HCT116 (cell line): Measurements from ENCODE around the gene FLNC. TPM values are rescaled to one million over a fixed set of nuclear protein-coding genes. Genes with fewer than 3 reads are reported as not detected.

Experiments
- ATAC-seq: fragments of 200-7000 bp; cut with Tn5 transposase; 2 replicates; pipeline ENCODE4 v1.9.1; 2020; ENCODE audit warnings: mild to moderate bottlenecking, moderate library complexity
- BruUV-seq: library from RNA; stranded (reverse); fragments of 400-500 nt; replicated peaks from 2 replicates; lab custom pipeline; 2021; lab: Mats Ljungman, UMichigan
- CTCF ChIA-PET: fragments of 300-600 bp; sonication (Branson Sonifier 250); formaldehyde crosslinking; loops from one replicate; lab custom pipeline; 2021; ENCODE audit warnings: antibody characterized with exemption; lab: Charles Lee
- POLR2A ChIA-PET: fragments of 300-600, 350-600 bp; sonication (Branson Sonifier 250); formaldehyde crosslinking; loops from one replicate; lab custom pipeline; 2021; ENCODE audit warnings: antibody characterized with exemption; lab: Charles Lee
- RAD21 ChIA-PET, 2 experiments: fragments of 300-600 bp; sonication (Branson Sonifier 250); formaldehyde crosslinking; loops; one replicate each; lab custom pipeline; 2023; ENCODE audit warnings: low total read pairs in 2 of 2; ENCODE audit not compliant: uncharacterized antibody in 2 of 2, unreplicated experiment in 2 of 2, low non-redundant PET in 1 of 2; lab: Charles Lee
- DNase-seq: peaks from one replicate; pipeline ENCODE4 v3.0.0-alpha.2; 2010; ENCODE audit warnings: low read depth, low spot score
- H2AFZ ChIP-seq: fragments of 200-600 bp; shearing (Covaris generic), sonication (generic); 2 replicates; pipeline ENCODE4 v1.6.1; 2017; ENCODE audit warnings: low read depth, mixed run types, mixed read lengths, antibody characterized with exemption, low read length; ENCODE audit not compliant: poor library complexity, severe bottlenecking
- H3K27ac ChIP-seq: 2 replicates; pipeline ENCODE4 v1.5.1; 2012; ENCODE audit warnings: low read depth, low read length
- H3K27me3 ChIP-seq: fragments of 200-600 bp; sonication (generic); 2 replicates; pipeline ENCODE4 v1.6.1; 2016; ENCODE audit warnings: mixed run types, low read length, mixed read lengths; ENCODE audit not compliant: insufficient read depth
- H3K36me3 ChIP-seq, 2 experiments: fragments of 200-500 bp in 1 of 2; fragments of 200-600 bp in 1 of 2; sonication (Bioruptor generic) in 1 of 2; sonication (generic) in 1 of 2; 2 replicates each; pipeline versions ENCODE4 v1.5.1 to v1.6.1; 2014 to 2016; ENCODE audit warnings: low read length in 2 of 2, inconsistent platforms in 1 of 2, mixed read lengths in 1 of 2, mixed run types in 1 of 2; ENCODE audit not compliant: insufficient read depth in 2 of 2, control insufficient read depth in 1 of 2
- H3K4me1 ChIP-seq, 2 experiments: fragments of 200-600 bp in 1 of 2; sonication (generic) in 1 of 2; 2 replicates each; pipeline versions ENCODE4 v1.5.1 to v1.6.1; 2012 to 2017; ENCODE audit warnings: low read length in 2 of 2, inconsistent platforms in 1 of 2, mild to moderate bottlenecking in 1 of 2, mixed read lengths in 1 of 2, mixed run types in 1 of 2, moderate library complexity in 1 of 2; ENCODE audit not compliant: insufficient read depth in 2 of 2, control insufficient read depth in 1 of 2
- H3K4me2 ChIP-seq: fragments of 200-600 bp; sonication (generic); 2 replicates; pipeline ENCODE4 v1.6.1; 2017; ENCODE audit warnings: mixed run types, low read length, mixed read lengths
- H3K4me3 ChIP-seq, 2 experiments: fragments of 200-600 bp in 1 of 2; sonication (generic) in 1 of 2; replicated peaks in 1 of 2; 2 replicates each; pipeline ENCODE4 v1.5.1; 2011 to 2016; ENCODE audit warnings: low read length in 2 of 2, control low read depth in 1 of 2, low read depth in 1 of 2, mild to moderate bottlenecking in 1 of 2, mixed read lengths in 1 of 2, mixed run types in 1 of 2
- H3K79me2 ChIP-seq: fragments of 200-600 bp; sonication (generic); 2 replicates; pipeline ENCODE4 v1.6.1; 2017; ENCODE audit warnings: mild to moderate bottlenecking, mixed run types, low read length, moderate library complexity, mixed read lengths; ENCODE audit not compliant: insufficient read depth
- H3K9ac ChIP-seq: fragments of 200-600 bp; sonication (generic); 2 replicates; pipeline ENCODE4 v1.6.1; 2016; ENCODE audit warnings: low read length, mixed read lengths
- H3K9me2 ChIP-seq: fragments of 200-600 bp; sonication (generic), shearing (Covaris generic); 2 replicates; pipeline ENCODE4 v1.6.1; 2017; ENCODE audit warnings: mixed run types, mild to moderate bottlenecking, moderate library complexity; ENCODE audit not compliant: insufficient read depth
- H3K9me3 ChIP-seq, 2 experiments: fragments of 200-500 bp in 1 of 2; fragments of 200-600 bp in 1 of 2; sonication (Bioruptor generic) in 1 of 2; sonication (generic) in 1 of 2; 2 replicates each; pipeline ENCODE4 v1.6.1; 2014 to 2017; ENCODE audit warnings: low read length in 2 of 2, mixed read lengths in 2 of 2, inconsistent platforms in 1 of 2, low read depth in 1 of 2, mild to moderate bottlenecking in 1 of 2, mixed run types in 1 of 2, moderate library complexity in 1 of 2; ENCODE audit not compliant: control insufficient read depth in 1 of 2, insufficient read depth in 1 of 2
- H4K20me1 ChIP-seq: fragments of 200-600 bp; sonication (generic), shearing (Covaris generic); 2 replicates; pipeline ENCODE4 v1.6.1; 2017; ENCODE audit warnings: mixed run types, mild to moderate bottlenecking, moderate library complexity; ENCODE audit not compliant: insufficient read depth
- CBX3 ChIP-seq: IDR thresholded peaks from 2 replicates; pipeline ENCODE4 v1.6.1; 2012; ENCODE audit warnings: low read depth
- CEBPB ChIP-seq: IDR thresholded peaks from 2 replicates; pipeline ENCODE4 v1.6.1; 2012; ENCODE audit warnings: low read depth
- ELF1 ChIP-seq: IDR thresholded peaks from 2 replicates; pipeline ENCODE4 v1.6.1; 2012; ENCODE audit warnings: low read depth, borderline replicate concordance
- EZH2 ChIP-seq: fragments of 200-600 bp; sonication (generic); IDR thresholded peaks from 2 replicates; pipeline ENCODE4 v1.6.1; 2017; ENCODE audit warnings: antibody characterized with exemption, mixed run types
- EZH2phosphoT487 ChIP-seq: fragments of 200-600 bp; IDR thresholded peaks from 2 replicates; pipeline ENCODE4 v1.6.1; 2018; ENCODE audit warnings: antibody characterized with exemption, borderline replicate concordance
- JUND ChIP-seq: IDR thresholded peaks from 2 replicates; pipeline ENCODE4 v1.6.1; 2012
- POLR2A ChIP-seq: IDR thresholded peaks from 2 replicates; pipeline ENCODE4 v1.7.0; 2011; ENCODE audit warnings: borderline replicate concordance; ENCODE audit not compliant: insufficient read depth, insufficient read length; ENCODE audit errors: extremely low read depth
- SIN3A ChIP-seq: IDR thresholded peaks from 2 replicates; pipeline ENCODE4 v1.6.1; 2012; ENCODE audit warnings: low read depth
- SP1 ChIP-seq: IDR thresholded peaks from 2 replicates; pipeline ENCODE4 v1.6.1; 2012; ENCODE audit warnings: low read depth
- SRF ChIP-seq: IDR thresholded peaks from 2 replicates; pipeline ENCODE4 v1.6.1; 2012; ENCODE audit warnings: low read depth
- TCF7L2 ChIP-seq: IDR thresholded peaks from 2 replicates; pipeline ENCODE4 v1.7.0; 2011; ENCODE audit warnings: borderline replicate concordance, inconsistent platforms; ENCODE audit not compliant: insufficient read depth, insufficient read length; ENCODE audit errors: extremely low read depth
- ZFX ChIP-seq: fragments of 450-650 bp; IDR thresholded peaks from 2 replicates; pipeline ENCODE4 v1.6.1; 2017
- ZNF274 ChIP-seq: fragments of 200-500 bp; sonication (Bioruptor generic); IDR thresholded peaks from 2 replicates; pipeline ENCODE4 v1.6.1; 2014; ENCODE audit warnings: mild to moderate bottlenecking, low read depth, low read length, inconsistent platforms
- intact Hi-C: fragments of 100-400 bp; cut with micrococcal nuclease; formaldehyde crosslinking; loops from 2 replicates; pipeline ENCODE4 v1.10.0; 2022
- total RNA-seq: library from RNA; stranded (reverse); gene quantifications from one replicate; pipeline ENCODE4 v1.2.1, GENCODE V29; 2021; ENCODE audit not compliant: unreplicated experiment
- TF ChIP-seq, protein P1 (sequence below): IDR thresholded peaks from 2 replicates; pipeline ENCODE4 v1.6.1; 2012
- TF ChIP-seq, protein P2 (sequence below): IDR thresholded peaks from 2 replicates; pipeline ENCODE4 v1.6.1; 2012

The FLNC gene
- total RNA-seq, 1 experiment from 2014 or later: 42.8 TPM

- RAD21 ChIA-PET: no interaction called here
- intact Hi-C loops: no loop called here
- BruUV-seq: no TSS peak
- POLR2A ChIA-PET: no interaction called here
- no peak overlapping the region for H2AFZ ChIP-seq
- H3K4me3 ChIP-seq: no peak overlapping the region
- CTCF ChIA-PET: no interaction called here
- no peak for TF ChIP-seq TCF7L2
- TF ChIP-seq, all 23 proteins: peak for 0
- H3K9me3 ChIP-seq: no peaks in the 10 kb centered on the region
- no peak overlapping the region for H3K27ac ChIP-seq
- peaks cover 0 to 19% of the 10 kb centered on the region in 2 experiments; a peak in 1 of 4 replicates for H3K36me3 ChIP-seq
- H3K9ac ChIP-seq: no peak overlapping the region
- H3K27me3 ChIP-seq: no peaks in the 10 kb centered on the region
- DNase-seq (no peak), ATAC-seq (no peak)
- H3K79me2 ChIP-seq: peaks cover 8% of the 10 kb centered on the region; the same call in 1 of the 2 replicates
- no peaks in the 10 kb centered on the region for H3K9me2 ChIP-seq
- peaks cover under 1 to 29% of the 10 kb centered on the region in 2 experiments; a peak in 3 of 4 replicates for H3K4me1 ChIP-seq
- H3K4me2 ChIP-seq: no peak overlapping the region
- no peaks in the 10 kb centered on the region for H4K20me1 ChIP-seq
Observed at GRCh38 chr7:128836729-128837348, 6.6 kb downstream of the FLNC start.

GRCh38 chr7:128837521-128837921, 7.3 kb downstream of the FLNC start:
- DNase-seq (no peak), ATAC-seq (no peak)
- intact Hi-C loops: no loop called here
- H4K20me1 ChIP-seq: no peaks in the 10 kb centered on the region
- no TSS peak for BruUV-seq
- CTCF ChIA-PET: no interaction called here
- H3K9me3 ChIP-seq: no peaks in the 10 kb centered on the region
- H3K79me2 ChIP-seq: peaks cover 3% of the 10 kb centered on the region; the same call in 1 of the 2 replicates
- H3K27me3 ChIP-seq: no peaks in the 10 kb centered on the region
- TF ChIP-seq ZNF274 (no peak), SRF (no peak), SP1 (no peak), TCF7L2 (no peak), ELF1 (no peak), SIN3A (no peak), JUND (no peak), POLR2A (no peak), EZH2 (no peak), EZH2phosphoT487 (no peak), ZFX (no peak), CBX3 (no peak), CEBPB (no peak)
- TF ChIP-seq, protein P1, sequence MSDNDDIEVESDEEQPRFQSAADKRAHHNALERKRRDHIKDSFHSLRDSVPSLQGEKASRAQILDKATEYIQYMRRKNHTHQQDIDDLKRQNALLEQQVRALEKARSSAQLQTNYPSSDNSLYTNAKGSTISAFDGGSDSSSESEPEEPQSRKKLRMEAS: no peak
- TF ChIP-seq, protein P2, sequence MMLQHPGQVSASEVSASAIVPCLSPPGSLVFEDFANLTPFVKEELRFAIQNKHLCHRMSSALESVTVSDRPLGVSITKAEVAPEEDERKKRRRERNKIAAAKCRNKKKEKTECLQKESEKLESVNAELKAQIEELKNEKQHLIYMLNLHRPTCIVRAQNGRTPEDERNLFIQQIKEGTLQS: no peak
- H3K9me2 ChIP-seq: no peaks in the 10 kb centered on the region
- H3K27ac ChIP-seq: no peak overlapping the region
- RAD21 ChIA-PET: no interaction called here
- no peak overlapping the region for H3K4me2 ChIP-seq
- H3K36me3 ChIP-seq: peaks cover 0 to 19% of the 10 kb centered on the region in 2 experiments; a peak in 1 of 4 replicates
- no peak overlapping the region for H3K9ac ChIP-seq
- H2AFZ ChIP-seq: no peak overlapping the region
- no peak overlapping the region for H3K4me3 ChIP-seq
- POLR2A ChIA-PET: no interaction called here
- peaks cover 0 to 24% of the 10 kb centered on the region in 2 experiments; a peak in 2 of 4 replicates for H3K4me1 ChIP-seq
